C4-2B (cell line): ENCODE results near the gene ZNF415.

Experiments used
- ZFX ChIP-seq: fragments of 450-650 bp; IDR thresholded peaks from 2 replicates; pipeline ENCODE4 v1.6.1; 2017
- TF ChIP-seq, protein P1 (sequence below): fragments of 450-650 bp; conservative IDR thresholded peaks from 2 replicates; pipeline ENCODE4 v1.5.1; 2017; ENCODE audit warnings: mild to moderate bottlenecking

DNA sequence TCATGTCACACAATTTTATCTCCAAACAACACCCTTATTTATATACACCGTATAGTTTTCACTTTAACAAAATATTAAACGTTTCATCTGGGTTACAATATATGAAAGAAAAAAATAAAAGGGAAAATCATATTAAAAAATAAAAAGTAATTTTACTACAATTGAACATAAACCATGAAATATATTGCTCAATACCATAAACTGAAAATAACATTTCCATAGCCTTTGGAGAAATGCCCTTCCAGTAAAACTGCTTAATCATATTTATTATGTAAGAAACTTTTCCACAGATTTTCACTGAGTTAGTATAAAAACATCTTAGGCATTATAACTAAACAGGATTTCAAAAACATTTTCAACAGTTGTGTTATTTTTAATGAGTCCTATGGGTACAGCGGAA, 27.6 kb upstream of the ZNF415 start:
- TF ChIP-seq, protein P1, sequence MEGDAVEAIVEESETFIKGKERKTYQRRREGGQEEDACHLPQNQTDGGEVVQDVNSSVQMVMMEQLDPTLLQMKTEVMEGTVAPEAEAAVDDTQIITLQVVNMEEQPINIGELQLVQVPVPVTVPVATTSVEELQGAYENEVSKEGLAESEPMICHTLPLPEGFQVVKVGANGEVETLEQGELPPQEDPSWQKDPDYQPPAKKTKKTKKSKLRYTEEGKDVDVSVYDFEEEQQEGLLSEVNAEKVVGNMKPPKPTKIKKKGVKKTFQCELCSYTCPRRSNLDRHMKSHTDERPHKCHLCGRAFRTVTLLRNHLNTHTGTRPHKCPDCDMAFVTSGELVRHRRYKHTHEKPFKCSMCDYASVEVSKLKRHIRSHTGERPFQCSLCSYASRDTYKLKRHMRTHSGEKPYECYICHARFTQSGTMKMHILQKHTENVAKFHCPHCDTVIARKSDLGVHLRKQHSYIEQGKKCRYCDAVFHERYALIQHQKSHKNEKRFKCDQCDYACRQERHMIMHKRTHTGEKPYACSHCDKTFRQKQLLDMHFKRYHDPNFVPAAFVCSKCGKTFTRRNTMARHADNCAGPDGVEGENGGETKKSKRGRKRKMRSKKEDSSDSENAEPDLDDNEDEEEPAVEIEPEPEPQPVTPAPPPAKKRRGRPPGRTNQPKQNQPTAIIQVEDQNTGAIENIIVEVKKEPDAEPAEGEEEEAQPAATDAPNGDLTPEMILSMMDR: no peak
- no peak for TF ChIP-seq ZFX
